Hematopoietic multipotent progenitor cell treated with erythropoietin and hydrocortisone succinate and interleukin-3 and kit ligand, for 6 days (in vitro differentiated cells): ENCODE results near the gene TAOK1.

Source experiments
- DNase-seq: peaks from one replicate; pipeline ENCODE4 v3.0.0-alpha.2; 2015

Gene TAOK1

DNA sequence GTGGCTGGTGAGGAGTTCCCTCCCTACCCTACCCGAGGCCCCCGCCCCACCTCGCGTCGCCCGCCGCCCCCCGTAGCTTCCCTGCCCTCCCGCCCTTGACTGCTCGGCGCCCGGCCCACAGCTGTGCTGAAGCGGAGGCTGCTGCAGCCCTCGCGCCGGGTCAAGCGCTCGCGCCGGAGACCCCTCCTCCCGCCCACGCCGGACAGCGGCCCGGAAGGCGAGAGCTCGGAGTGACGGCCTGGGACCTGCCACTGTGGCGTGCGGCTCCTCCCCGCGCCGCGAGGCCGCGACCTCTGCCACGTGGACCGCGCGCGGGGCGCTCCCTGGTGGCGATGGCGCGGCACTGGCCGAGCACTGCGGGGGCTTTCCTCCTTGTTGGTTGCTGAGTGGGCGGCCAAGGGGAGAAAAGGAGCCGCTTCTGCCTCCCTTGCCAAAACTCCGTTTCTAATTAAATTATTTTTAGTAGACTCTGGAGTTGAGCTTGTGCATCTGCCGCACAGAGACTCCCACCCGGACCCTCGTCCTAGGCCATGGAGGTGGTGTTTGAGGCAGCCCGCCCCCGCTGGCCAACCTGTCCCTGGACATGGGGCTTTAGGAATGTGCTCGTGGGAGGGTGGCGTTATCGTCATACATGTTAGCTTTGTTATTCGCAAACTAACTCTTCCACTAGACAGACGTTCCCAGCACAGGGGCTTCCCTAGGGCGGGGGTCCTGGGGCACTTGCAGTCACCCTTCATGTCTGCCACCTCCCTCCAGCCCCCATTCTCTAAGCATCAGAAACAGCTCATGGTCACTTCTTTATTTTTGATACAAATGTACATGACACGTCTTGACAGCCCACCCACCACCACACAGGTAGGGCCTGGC is 182.8 kb downstream of the TAOK1 start:
- DNase-seq: peak; percentile 70

DNA sequence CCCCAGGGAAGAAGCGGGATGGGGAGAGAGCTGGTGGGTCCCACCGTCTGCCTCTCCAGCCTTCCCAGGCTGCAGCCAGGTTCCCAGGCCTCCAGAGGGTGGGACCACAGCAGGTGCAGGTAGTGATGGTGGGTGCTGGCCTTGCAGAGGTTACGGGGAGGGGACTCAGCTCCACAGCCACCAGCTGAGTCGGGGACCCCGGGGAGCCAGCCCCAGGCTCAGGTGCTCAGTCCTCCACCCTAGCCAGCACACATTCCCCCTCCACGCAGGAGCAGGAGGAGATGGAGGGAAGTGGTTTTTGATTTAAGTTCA is 183.4 kb downstream of the TAOK1 start:
- no peak for DNase-seq

DNA sequence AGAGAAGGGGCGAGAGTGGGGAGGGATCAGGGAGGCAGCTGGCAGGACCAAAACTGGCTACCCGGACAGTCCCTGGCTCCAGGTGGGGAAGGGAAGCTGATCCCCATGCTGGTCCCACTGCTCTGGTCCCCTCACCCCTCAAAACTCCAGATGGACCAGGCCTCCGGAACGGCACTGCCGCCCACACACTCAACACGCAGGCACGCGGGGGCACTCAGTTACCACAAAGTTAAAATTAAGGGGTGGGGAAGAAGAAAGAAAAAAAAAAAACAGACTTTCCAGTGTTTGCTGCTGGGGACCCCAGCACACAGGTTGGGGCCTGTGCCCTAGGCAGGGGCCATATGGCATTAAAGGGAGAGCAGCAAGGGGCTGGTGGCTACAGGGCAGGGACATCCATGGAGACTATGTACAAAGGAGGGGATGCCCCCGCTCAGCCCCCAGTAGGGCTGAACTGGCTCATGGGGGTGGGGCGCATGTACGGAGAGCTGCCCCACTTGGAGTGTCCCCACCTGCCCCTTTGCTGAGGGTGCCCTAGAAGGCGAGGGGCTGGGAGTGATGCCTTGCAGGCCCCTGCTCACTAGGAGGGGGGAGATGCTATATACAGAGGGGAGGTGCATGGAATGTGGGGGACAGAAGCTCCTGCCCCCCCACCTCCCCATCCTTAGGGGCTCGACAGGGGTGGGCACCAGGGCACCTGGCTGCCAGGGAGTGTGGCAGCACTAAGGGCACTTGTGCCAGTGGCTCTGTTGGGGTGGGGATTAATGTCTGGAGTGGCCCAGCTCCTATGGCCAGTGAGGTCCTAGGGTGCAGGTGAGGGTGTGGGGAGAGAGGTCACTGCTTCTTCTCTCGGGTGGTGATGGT is 183.9 kb downstream of the TAOK1 start:
- DNase-seq: no peak

DNA sequence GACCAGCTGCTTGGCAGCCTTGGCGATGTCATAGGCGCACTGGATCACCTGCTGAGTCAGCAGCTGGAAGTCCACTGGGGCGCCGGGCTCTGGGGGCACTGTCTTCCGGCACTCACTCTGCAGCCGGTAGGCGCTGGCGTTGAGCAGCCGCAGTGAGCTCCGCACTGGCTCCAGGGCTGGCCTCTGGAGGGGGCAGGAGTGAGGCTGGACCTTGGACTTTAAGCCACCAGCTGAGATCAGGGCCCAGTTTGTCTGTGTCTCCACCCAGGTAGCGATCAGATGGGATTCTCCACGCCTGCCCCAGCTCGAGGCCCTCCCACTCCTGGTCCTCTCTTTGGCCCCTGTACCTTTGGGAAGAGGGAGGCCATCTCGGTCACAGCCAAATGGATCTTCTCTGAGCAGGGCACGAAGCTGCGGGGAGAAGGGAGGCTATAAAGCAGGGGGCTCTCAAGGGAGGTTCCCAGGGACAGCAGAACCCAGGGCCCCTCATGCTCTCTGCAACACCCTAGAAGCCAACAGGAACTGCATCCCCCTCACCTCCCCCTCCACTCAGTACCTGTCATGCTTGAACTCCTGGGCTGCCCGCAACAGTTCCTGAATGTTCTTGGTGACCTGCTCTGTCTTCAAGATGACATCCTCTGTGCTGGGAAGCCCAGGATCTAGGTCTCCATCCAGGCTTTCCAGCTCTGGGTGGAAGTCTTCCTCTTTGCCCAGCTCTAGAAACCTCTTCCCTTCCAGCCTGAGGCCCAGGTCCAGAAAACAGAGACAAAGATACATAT is 184.8 kb downstream of the TAOK1 start:
- DNase-seq: no peak

DNA sequence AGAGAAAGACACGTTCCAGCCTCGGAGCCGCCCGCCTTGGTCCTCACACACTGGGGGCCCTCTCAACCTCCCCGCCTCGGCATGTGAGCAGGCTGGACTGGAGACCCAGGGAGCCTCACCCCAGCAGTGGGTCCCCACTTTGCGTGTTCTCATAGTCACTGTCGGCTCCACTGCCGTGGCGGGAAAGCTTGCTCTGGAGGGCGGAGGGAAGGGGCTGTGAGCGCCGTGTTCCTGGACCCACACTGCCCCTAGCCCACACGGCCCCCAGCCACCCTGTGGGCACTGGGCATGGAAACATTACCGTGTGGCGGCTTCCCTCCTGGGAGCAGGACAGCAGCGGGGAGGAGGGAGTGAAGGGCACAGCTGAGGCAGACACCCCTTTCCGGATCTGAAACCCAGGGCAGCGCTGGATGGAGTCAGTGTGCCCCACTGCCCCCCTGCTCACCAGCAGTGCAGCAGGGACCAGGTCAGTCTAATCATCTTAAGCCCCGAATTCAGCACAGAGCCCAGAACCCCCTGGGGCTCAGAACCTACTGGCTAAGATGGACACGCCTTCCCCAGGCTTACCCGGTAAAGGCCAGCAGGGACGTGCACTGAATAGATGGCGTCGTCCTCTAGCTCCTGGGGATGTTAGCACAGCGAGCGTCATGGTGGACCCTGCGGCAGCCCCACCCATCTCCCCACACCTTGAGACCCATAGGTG is 185.5 kb downstream of the TAOK1 start:
- DNase-seq: no peak

DNA sequence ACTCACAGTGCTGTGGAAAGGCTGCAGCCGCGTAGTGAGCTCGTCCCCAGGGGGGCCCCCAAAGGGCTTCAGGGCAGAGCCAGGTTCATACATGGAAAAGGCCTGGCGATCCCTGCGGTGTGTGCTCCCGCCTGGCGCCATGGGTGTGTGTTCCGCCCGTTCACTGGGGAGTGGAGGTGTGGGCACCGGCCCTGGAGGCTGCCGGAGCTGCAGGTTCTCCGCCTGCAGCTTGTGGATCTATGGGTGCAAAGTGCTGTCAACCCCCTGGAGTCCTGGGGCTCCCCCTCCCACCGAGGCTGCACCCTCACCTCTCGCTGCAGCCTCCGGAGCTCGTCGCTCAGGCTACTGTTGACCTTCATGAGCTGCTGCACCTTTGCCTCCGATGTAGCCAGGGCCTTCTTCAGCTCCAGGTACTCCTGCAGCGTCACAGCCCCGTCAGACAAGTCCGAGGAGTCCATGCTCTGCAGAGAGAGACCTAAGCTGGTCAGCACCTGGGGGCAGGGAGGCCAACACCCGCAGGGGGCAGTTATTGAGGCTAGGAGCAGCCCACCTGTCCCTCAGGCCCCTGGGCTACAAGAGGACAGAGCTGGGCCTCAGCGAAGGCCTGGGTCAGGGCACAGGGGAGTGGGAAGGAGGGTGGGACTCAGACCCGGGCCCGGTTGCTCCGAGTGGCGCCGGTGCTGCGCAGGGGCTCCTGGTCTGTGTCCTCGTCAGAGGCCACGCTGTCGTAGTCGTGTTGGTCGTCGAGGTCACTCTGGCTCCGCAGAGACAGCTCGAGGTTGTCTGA is 186.2 kb downstream of the TAOK1 start:
- DNase-seq: no peak

DNA sequence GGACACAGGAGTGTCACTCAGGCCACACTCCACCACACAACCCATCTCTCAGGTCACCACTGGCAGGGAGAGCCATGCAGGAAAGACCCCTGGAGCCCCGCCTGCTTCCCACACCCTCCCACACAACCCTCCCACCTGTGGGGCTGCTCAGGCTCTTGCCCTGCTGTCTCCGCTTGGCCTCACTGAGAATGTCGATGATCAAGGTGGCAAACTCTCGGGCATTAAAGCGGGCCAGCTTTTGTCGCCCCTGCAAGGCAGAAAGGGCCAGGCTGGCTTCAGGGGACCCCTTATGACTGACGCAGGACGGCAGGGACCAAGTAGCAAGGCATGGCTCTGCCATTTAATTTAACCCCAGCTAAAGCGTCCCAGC is 186.8 kb downstream of the TAOK1 start:
- no peak for DNase-seq

DNA sequence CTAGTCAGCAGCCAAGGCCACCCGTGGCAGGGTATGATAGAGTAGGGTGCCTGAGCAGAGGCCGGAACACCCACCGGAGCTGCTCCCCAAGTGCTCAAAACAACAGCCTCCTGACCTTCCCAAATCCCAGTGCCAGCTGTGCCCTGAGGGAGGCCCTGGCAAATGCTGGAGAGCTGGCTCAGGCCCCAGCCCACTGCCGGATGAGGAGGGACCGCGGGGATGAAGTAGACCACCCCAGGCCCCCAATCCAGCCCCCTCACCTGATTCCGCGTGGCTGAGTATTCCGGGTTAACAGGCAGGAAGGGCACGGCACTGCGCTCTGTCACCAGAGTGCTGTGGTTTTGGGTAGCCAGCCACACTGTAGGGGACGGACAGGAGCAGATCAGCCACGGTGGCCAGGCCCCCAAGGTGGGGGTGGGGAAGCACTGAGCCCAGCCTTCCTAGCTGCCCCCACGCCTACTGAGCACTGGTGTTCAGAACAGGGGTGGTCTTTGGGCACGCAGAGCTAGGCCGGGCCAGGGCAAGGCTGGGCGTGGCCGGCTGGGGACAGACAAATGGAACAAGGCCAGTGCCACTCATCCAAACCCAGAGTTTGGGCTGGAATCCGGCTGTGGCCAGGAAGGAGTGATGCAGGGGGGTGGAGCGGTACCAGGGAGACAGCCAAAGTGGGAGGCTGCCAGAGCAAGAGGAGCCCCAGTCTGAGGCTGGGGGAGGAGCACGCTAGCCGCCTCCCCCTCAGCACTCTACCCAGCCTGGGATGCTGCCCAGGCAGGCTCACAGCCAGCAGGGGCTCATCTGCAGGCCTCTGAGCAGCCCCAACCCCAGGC is 187.4 kb downstream of the TAOK1 start:
- no peak for DNase-seq

DNA sequence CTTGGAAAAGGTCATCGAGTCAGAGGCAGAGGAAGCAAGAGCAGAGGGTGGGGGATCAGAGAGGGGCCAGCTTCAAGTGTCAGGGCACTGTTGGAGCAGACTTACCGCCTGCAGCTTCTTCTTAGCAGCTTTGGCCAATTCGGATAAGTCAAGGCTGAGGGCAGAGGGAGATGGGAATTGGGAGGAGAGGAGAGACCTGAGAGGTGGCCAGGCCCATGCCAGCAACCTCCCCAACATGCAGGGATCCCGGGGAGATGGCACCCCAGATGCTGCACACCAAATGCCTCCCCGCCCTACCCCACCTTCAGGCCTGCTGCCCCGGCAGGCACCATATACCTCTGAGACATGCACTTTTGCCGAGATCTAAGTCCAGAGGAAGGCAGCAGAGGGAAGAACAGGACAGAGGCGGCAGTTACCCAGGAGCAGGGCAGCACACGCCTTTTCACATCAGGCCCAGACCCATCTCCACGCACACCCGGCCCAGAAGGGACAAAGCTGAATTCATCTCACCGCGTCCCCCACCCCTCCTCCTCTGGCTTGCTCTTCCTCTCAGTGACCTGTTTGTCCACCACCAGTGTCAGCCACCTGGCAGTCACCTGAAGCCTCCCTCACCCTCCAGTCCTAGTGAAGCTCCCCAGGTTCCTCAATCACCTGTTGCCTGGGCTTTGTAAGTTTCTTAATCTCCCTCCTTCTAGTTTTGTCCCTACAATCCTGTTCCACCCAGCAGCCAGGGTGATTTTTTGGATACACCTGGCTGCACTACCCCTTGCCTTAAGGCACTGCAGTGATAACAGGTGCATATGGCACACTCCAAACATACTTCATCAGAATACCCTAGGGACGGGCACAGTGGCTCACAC is 188.7 kb downstream of the TAOK1 start:
- DNase-seq: no peak

DNA sequence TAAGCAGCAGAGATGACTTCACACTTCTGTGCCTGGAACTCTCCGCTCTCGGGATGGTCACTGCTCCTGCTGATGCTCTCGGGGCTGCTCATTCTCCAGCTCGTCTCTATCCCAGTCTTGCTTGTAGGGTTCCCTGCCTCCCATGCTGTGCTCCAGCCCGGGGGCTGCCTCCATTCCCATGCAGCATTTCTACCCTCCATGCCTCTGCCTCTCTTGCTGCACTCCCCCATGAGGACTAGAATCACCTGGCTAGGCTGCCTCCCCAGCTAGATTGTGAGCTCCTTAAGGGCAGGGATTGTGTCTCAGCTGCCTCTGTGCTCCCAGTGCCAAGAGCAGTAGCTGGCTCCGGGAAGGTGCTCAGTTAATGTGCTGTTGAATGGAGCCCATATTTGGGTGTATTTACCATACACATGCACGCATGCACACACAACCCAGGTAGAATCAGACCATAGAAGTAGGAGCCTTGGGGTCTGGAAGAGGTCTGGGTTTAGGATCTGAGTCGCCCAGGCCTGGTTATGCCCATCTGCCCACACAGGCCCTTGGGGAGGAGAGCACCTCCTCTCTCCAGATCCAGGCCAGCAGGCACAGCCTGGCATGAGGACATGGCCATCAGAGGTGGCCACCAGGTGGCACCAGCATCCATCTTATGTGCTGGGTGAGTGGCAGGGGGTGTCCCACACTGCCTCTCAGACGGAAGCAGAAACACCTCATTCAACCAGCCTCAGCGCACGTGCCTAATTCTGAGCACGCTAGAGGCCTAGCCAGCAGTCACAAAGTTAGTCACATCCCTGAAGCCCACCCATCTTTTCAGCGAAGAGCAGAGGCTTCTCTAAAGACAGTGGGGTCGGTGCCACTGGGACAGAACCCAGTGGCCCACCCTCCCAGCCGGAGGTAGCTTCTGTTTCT is 190.0 kb downstream of the TAOK1 start:
- peak; percentile 94 for DNase-seq

DNA sequence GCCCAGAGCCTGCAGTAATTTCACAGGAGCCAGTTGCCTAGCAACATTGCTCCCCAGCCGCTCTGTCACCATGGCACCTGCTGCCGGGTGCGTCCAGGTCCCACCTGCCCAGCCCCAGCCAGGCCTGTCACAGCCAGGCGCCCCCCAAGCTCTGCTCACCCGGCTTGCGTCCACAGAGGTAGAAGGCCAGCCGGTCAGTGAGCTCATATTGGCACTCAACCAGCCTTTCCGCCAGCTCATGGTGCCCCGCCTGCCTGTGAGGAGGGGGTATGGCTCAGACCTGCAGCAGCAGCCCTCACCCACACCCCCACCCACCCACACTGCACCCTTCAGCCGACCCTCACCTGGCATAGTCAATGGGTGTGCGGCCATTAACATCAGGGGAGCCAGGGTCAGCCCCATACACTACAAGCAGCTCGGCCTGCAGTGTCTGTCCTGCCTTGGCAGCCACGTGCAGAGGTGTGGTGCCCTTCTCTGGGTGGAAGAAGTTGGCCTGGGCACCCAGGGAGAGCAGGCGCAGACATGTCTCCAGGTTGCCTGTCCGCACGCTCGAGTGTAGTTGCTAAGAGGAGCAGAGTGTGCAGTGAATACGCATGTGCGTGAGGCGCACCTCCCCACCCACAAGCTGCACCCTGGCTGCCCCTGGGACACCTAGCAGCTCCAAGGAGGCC is 191.6 kb downstream of the TAOK1 start:
- DNase-seq: no peak

DNA sequence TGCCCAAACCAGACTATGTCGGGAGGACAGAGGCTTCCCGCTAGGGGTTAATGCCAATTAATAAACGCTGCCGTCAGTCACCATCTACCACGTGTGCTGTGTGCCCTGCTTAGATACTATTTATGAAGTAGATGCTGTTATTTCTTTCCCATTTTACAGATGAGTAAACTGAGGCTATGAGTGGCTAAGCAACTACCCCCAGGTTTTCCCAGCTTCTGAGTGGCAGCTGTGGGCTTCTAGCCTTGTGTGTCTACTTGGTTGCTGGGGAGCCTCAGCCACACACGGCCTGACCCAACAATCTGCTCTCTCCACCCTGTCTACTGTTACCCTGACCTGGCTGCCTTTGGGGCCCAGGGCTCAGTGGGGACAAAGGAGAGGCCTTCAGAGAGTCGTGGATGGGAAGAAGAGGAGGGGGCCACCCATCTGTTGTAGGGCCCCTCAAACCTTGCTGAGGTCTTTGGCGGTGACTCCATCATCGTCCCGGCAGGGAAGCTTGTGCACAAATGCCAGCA is 192.1 kb downstream of the TAOK1 start:
- DNase-seq: no peak

DNA sequence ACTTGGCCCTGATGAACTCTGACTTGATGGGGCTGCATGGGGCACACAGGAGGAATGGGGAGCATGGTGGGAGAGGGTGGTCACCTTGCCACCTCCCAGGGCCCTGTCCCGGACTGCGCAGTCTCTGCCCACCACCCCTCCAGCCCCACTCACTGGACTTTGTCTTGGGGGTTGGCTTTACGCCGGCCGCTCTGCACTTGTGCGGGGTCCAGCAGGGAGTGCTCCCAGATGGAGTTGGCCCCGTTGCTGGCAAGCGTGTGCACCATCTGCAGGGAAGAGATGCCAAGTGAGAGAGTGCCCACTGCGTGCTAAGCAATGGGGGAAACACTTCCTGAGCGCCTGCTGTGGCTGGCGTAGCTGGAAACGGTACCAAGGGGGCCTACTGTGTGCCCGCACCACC is 192.6 kb downstream of the TAOK1 start:
- no peak for DNase-seq

DNA sequence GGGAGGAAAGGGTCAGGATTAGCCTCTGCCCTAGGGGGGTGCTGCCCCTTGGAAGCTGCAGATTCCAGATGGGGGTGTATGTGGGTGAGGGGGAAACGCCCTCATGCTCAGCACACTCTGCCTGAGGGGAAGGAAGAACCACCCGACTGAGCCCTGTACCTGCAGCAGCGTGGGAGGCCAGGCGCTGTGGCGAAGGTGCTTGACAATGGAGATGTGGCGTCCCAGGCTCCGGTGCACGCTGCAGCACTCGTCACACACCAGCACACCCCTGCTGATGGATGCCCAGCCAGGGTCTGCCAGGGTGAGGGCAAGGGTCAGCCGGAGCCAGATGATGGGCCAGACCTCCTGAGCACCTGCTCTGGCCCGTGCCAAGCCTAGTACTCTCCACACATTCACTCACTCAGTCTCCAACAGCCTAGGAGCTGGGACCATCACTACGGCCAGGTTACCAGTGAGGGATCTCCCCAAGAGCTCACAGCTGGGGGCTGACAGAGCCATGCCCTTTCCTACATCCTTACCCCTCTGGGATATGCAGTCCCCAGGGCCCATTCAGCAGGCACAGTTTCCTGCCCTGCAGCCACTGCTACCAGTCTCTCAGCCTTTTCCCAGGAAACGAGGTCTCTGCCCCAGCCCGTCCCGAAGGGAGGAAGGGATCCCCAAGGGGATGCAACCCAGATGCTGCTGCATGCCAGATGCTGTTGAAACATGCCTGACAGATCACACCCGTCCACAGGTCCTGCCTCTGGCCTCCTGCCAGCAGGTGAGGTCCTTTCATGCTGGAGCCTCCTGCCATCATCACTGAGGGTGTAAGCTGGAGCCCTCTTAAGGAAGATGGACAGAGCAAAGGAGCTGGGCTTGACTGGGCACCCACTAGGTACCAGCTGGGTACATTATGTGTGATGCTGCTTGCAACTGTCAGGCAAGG is 193.4 kb downstream of the TAOK1 start:
- DNase-seq: no peak

DNA sequence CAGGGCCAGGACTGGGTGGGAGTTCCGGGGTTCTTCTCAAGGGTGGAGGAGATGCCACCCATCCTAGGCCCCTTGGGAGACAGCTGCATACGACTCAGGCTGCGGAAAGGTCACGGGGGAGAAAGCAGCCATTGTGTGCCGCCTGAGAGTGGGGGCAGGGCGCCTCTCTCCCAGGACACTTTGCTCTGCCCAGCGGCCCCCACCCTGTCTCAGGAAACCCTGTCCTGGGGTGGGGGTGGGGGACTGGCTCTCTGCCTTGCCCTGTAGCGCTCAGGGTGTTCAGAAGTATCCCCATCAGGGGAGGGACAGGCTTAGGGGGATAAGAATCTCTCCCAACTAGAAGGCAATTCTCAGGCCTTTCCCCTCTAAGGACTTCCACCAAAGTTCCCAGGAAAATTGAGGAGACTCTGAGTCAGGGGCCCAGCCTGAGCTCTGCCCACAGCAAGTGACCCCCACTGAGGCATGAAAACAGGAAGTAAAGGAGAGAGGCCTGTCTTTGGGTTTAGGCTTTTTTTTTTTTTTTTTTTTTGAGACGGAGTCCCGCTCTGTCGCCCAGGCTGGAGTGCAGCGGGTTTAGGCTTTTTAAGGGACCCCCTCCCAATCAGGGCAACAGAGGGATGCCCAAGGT is 194.4 kb downstream of the TAOK1 start:
- no peak for DNase-seq

DNA sequence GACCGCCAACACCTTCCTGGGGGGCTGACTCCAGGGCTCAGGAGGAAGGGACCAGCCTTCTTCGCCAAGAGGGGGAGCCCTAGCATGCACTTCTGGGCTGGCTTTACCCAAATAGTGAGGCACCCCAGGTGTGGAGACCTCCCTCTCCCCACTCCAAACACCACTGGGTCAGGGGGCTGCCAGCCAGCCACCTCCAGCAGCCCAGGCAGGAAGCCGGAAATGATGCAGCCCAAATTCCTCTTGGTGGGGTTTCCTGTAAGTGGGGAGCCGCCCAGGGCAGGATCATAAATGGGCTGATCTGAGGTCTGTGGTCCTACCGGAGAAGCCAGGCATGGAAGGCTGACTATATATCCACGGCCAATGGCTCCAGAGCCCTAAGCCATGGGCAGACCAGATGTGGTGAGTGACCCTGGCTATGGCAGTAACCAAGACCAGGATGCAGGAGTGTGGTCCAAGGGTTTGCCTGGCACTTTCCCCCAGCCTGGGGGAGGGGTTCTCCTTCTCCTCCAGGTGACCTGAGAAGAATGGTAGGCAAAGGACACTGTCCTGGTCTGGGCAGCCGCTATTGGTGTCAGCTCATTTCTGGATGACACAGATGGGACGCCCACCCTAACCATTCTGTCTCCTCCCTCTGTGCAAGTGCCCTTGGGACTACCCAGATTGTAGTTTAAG is 195.1 kb downstream of the TAOK1 start:
- DNase-seq: peak; percentile 47
